ENCODE data around the gene SENP5.
"Not testable (repeated sequence)": the region's sequence is repeated elsewhere in the genome, so short reads cannot be mapped to it uniquely, and the experiment has no call there.

The SENP5 gene

DNA sequence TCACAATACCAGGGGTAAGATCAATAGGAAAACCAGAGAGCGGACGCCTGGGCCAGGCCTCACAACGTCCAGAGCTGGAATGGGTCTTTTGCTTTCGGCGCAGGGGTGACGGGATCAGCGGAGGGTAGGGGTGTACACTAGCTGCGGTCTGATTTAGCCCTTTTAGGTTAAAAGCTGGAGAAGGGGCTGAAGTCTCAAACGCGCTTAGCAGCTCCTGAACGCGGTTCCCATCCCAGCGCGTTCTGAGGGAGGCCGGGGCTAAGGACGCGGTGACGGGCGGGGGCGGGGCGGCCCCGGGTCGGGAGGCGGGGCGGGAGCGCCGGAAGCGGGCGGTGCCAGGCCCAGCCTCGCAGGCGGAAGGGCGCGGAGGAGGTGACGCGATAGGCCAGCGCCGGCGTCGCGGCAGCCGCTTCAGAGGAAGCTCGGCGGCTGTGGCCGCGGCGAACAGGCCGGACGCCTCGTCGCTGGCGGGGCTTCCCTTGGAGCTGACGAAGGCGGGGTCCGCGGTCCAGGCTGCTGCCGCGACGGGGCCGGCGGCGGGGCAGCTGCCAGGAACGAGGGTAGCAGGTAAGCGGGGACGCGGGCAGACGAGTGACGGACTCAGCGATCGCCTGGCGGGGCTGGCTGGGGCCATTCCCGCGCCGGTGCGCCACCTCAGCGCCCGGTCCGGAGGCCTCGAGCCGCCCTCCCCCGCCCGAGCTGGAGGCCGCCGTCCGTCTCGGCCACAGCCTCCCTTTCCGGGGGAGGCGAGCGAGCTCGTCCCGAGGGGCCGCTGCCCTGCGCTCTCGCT lies at the start of gene SENP5:
Gene SENP5, plus strand, starts transcription at position 414 of the 790 bp plus-strand sequence. CDS start 17,262 bp downstream, outside the sequence.
- DNase-seq (ENCODE audit: low read depth, low spot score) = peak; percentile 98

GRCh38 chr3:196821806-196822355 lies 45.8 kb upstream of the SENP5 start:
- peak; percentile 96 for DNase-seq (ENCODE audit: low read depth, low spot score)

- DNase-seq (ENCODE audit: low read depth, low spot score) = not testable (repeated sequence)
These were observed 38.1 kb upstream of the SENP5 start for GRCh38 chr3:196829651-196830050.

GRCh38 chr3:196835086-196835485 lies 32.6 kb upstream of the SENP5 start:
- DNase-seq (ENCODE audit: low read depth, low spot score) = no peak

DNA sequence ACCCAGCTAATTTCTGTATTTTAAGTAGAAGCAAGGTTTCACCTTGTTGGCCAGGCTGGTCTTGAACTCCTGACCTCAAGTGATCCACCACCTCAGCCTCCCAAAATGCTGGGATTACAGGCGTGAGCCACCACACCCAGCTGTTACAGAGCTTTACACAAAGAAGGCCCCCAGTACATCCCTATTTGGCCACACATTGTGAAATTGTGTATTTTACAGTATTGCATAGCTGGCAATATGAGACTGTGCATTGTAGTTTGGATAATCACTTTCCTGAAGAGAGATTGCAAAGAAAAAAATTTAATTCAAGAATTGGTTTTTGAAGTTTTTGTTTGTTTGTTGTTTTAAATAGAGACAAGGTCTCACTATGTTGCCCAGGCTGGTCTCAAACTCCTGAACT lies 31.1 kb upstream of the SENP5 start:
- not testable (repeated sequence) for DNase-seq (ENCODE audit: low read depth, low spot score)

- peak; percentile 28 for DNase-seq (ENCODE audit: low read depth, low spot score)
These were observed 29.8 kb upstream of the SENP5 start for GRCh38 chr3:196837819-196838420.

GRCh38 chr3:196839351-196839750 lies 28.4 kb upstream of the SENP5 start:
- DNase-seq (ENCODE audit: low read depth, low spot score) = not testable (repeated sequence)

- no peak for DNase-seq (ENCODE audit: low read depth, low spot score)
These were observed 24.9 kb upstream of the SENP5 start for GRCh38 chr3:196842567-196843434.

GRCh38 chr3:196843435-196844110 lies 24.1 kb upstream of the SENP5 start:
- DNase-seq (ENCODE audit: low read depth, low spot score) = no peak

- DNase-seq (ENCODE audit: low read depth, low spot score) = not testable (repeated sequence)
These were observed 23.2 kb upstream of the SENP5 start for GRCh38 chr3:196844235-196845219.

DNA sequence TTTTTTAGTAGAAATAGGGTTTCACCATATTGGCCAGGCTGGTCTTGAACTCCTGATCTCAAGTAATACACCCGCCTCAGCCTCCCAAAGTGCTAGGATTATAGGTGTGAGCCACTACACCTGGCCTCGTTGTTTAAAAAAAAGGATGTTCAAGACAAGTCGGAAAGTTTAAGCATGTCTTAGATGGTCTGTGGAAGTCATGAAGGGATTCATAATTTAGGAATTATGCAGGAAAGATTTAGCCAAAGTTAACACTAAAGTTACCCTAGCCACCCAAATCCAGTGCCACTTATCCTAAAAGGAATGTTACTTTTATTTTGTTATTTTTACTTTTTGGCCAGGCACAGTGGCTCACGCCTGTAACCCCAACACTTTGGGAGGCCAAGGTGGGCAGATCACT lies 19.3 kb upstream of the SENP5 start:
- DNase-seq (ENCODE audit: low read depth, low spot score) = not testable (repeated sequence)

GRCh38 chr3:196849180-196849741 lies 18.5 kb upstream of the SENP5 start:
- DNase-seq (ENCODE audit: low read depth, low spot score) = no peak

DNA sequence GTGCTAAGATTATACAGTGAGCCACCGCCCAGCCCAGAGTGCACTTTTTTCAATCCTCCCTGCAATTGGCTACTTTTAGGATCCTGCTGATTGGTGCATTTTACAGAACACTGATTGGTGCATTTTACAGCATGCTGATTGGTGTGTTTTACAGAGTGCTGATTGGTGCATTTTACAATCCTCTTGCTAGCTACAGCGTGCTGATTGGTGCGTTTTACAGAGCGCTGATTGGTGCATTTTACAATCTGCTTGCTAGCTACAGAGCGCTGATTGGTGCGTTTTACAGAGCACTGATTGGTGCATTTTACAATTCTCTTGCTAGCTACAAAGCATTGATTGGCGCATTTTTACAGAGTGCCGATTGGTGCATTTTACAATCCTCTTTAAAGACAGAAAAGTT lies 4.7 kb upstream of the SENP5 start:
- DNase-seq (ENCODE audit: low read depth, low spot score) = not testable (repeated sequence)

- DNase-seq (ENCODE audit: low read depth, low spot score) = no peak
These were observed 589 bp upstream of the SENP5 start for GRCh38 chr3:196867155-196867506.

- DNase-seq (ENCODE audit: low read depth, low spot score) = no peak
These were observed 559 bp downstream of the SENP5 start for GRCh38 chr3:196868297-196868661.

DNA sequence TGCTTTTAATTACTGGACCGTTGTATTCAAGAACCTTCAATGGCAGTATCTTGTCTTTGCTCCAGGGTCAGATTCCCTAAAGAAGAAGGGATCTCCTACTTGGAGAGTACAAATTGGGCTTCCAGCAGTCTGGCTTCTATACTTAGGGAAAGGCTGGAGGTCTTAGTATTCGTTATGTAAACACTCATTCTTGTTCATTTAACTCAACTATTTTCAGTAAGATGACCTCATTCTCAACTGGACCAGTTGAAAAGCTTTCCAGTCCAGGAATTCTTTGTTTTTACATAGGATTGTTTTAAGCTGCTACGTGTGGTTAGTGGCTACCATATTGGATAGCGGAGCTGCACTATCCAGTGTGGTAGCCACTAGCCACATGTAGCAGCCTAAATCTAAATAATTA lies 4.6 kb downstream of the SENP5 start:
- peak; percentile 39 for DNase-seq (ENCODE audit: low read depth, low spot score)

GRCh38 chr3:196874511-196875094 lies 6.9 kb downstream of the SENP5 start:
- not testable (repeated sequence) for DNase-seq (ENCODE audit: low read depth, low spot score)

DNA sequence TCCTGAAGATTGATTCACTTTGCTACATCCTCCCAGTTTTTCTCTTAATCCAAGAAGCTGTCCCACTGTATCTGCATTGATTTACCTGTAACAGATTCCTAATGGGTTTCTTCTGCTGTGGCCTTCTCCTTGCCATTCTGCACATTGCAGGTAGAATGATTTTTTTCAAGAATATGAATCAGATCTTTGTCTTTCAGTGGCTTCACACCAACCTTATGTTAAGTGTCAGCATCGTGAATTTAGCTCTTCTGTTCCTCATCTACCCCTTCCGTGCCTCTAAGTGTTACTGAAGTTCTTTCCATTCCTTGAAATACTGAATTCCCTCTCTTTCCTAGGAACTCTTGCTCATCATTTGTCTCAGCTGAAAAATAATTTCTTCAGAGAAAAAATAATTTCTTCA lies 7.5 kb downstream of the SENP5 start:
- no peak for DNase-seq (ENCODE audit: low read depth, low spot score)

GRCh38 chr3:196883361-196883760 lies 15.6 kb downstream of the SENP5 start:
- no peak for DNase-seq (ENCODE audit: low read depth, low spot score)

Data from astrocyte of the hippocampus (primary cell).